ENCODE data around the gene DPYSL5. TPM values are rescaled to one million over a fixed set of nuclear protein-coding genes. Genes with fewer than 3 reads are reported as not detected.

The DPYSL5 gene
- total and polyA plus RNA-seq, 2 of the 8 experiments (the other 6 are each of a cell fraction or from before 2014, with no cell fraction given) = 11.9 to 16.4 TPM

DNA sequence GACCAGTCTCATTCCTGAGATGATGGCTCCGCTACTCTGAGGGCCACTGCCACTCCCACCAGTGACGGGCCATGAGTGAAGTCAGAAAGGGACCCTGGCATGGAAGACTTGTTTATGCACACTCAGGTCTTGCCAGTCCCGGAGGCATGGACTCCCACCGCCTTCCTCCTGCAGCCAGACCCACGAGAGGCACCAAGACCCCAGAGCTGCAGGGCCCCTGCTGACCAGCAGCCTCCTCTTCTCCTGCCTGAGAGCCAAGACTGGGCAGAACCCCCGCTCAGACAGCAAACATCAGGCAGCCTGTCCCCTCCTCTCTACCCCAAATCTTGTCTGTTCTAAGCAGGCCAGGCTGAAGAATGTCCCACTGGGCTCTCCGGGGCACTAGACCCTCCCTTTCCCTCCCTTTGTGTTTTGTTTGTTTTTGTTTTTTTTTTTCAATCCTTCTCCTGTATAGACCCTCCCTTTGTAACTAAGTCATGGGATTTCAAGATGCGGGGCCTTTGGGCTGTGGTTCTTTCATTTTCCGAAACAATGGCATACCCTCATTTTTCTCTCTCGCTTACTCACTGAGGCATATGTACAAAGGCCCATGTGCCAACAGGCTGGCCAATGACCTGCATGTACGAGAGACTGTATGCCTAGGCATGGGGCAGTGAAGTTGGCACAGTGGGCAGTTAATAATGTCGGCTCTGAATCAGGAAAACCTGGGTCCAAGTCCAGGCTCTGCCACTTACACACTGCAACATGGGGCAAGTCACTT is 98.2 kb downstream of the DPYSL5 start:
- no peak overlapping the region for H2AK5ac ChIP-seq (ENCODE audit: low read depth, low read length)
- peaks cover 2% of the 10 kb centered on the region in 2 experiments for H4K20me1 ChIP-seq (replicated peaks in 1 of 2; ENCODE audit: control insufficient read depth in 1 of 2, insufficient read depth in 2 of 2, low read length in 2 of 2)
- H3K23ac ChIP-seq (ENCODE audit: insufficient read length) = no peak overlapping the region
- 0 out of 2 replicates have a peak overlapping the region, but pooled peaks have one; percentile 9 for H2BK12ac ChIP-seq (ENCODE audit: low read depth, low read length)
- CTCF ChIA-PET (ENCODE audit: partially characterized antibody) = interaction anchor here (4.0 to 9.7 kb wide), 4 partner anchors 10 to 98 kb away, joined by 31 to 235 read pairs (median 48); partner anchors contain the start of gene DPYSL5
- no peak overlapping the region for H2BK15ac ChIP-seq (ENCODE audit: low read length)
- no peaks in the 10 kb centered on the region; a peak in 2 of 8 replicates for H3K36me3 ChIP-seq (ENCODE audit: control insufficient read depth in 2 of 4, insufficient read depth in 4 of 4, low read length in 3 of 4)
- H3K4me3 ChIP-seq (ENCODE audit: extremely low read depth in 1 of 4, insufficient read depth in 2 of 4, low read depth in 3 of 4, low read length in 4 of 4) = no peak overlapping the region
- no peak for DNase-seq (ENCODE audit: low read depth in 1 of 2, low spot score in 2 of 2)
- no peak overlapping the region for H3K9ac ChIP-seq (replicated peaks in 1 of 4; ENCODE audit: extremely low read depth in 1 of 4, low read depth in 3 of 4, low read length in 3 of 4)
- H3K79me1 ChIP-seq (ENCODE audit: low read depth, low read length) = no peaks in the 10 kb centered on the region
- H3K18ac ChIP-seq (ENCODE audit: extremely low read depth, low read length) = no peak overlapping the region
- H2BK120ac ChIP-seq (replicated peaks; ENCODE audit: low read depth, low read length) = no peak overlapping the region
- POLR2A ChIA-PET (ENCODE audit: partially characterized antibody) = no interaction called here
- no peak overlapping the region for H3K56ac ChIP-seq (replicated peaks; ENCODE audit: insufficient read length, low read depth, low read length)
- H3K27ac ChIP-seq (ENCODE audit: low read depth, low read length) = no peak overlapping the region
- 82% methylated on average over 12 of the region's 12 CpGs; no CpG with 5 or more reads in 1 of the 2 experiments for WGBS, 2 experiments (ENCODE audit: extremely low coverage in 1 of 2, insufficient coverage in 1 of 2, insufficient read length in 1 of 2, insufficient replicate concordance in 2 of 2, low coverage in 1 of 2, low lambda C conversion rate in 2 of 2, missing lambda C conversion rate in 1 of 2)
- no peaks in the 10 kb centered on the region for H3K79me2 ChIP-seq (ENCODE audit: control insufficient read depth in 1 of 2, insufficient read depth in 2 of 2, low read length in 2 of 2)
- H3K23me2 ChIP-seq (ENCODE audit: low read depth, low read length) = peaks cover 5% of the 10 kb centered on the region
- H3K4me1 ChIP-seq (replicated peaks in 1 of 4; ENCODE audit: control insufficient read depth in 3 of 4, insufficient read depth in 4 of 4, low read length in 3 of 4) = peaks cover 2 to 18% (median 6%) of the 10 kb centered on the region in 4 experiments
- H4K5ac ChIP-seq (ENCODE audit: insufficient read length, low read depth, low read length) = no peak overlapping the region
- FAIRE-seq = no peak
- H3K4ac ChIP-seq (replicated peaks; ENCODE audit: insufficient read length, low read depth, low read length) = no peak overlapping the region
- no peak overlapping the region for H2AFZ ChIP-seq (ENCODE audit: low read length)
- H4K8ac ChIP-seq (ENCODE audit: extremely low read depth, insufficient read depth, low read length) = no peak overlapping the region
- no peak overlapping the region for H3K14ac ChIP-seq (ENCODE audit: insufficient read length)
- H3K9me3 ChIP-seq (ENCODE audit: insufficient read depth in 2 of 2, low read depth in 1 of 2, low read length in 1 of 2) = no peaks in the 10 kb centered on the region
- H2BK20ac ChIP-seq (ENCODE audit: low read length) = no peak overlapping the region; the same call in 1 of the 2 replicates
- H2BK5ac ChIP-seq (ENCODE audit: low read depth, low read length) = no peak overlapping the region
- H4K91ac ChIP-seq (replicated peaks; ENCODE audit: insufficient read length, low read length) = no peak overlapping the region
- H3K27me3 ChIP-seq (replicated peaks in 1 of 4; ENCODE audit: control insufficient read depth in 3 of 4, extremely low read depth in 1 of 4, insufficient read depth in 3 of 4, low read length in 3 of 4) = peaks cover 0 to 3% (median 0%) of the 10 kb centered on the region in 4 experiments; a peak in 1 of 7 replicates
- no peak overlapping the region for H3K4me2 ChIP-seq (ENCODE audit: insufficient read depth in 1 of 2, low read depth in 2 of 2, low read length in 2 of 2)
- TF ChIP-seq KDM1A (IDR thresholded peaks at IDR 0.05; ENCODE audit: borderline replicate concordance, low read length) (no peak), YY1 (IDR thresholded peaks at IDR 0.05; ENCODE audit: low read depth, low read length) (no peak), KDM5A (IDR thresholded peaks at IDR 0.05; ENCODE audit: low read length) (no peak), CHD1 (IDR thresholded peaks at IDR 0.05; ENCODE audit: low read depth, low read length) (no peak), NANOG (IDR thresholded peaks at IDR 0.05; ENCODE audit: insufficient read depth, low read depth, low read length, poor library complexity, severe bottlenecking) (no peak), BACH1 (IDR thresholded peaks at IDR 0.05; ENCODE audit: low read length) (no peak), SIN3A (conservative IDR thresholded peaks at IDR 0.05 in 1 of 2, IDR thresholded peaks at IDR 0.05 in 1 of 2; ENCODE audit: low read depth in 1 of 2, low read length in 2 of 2) (no peak), HDAC2 (IDR thresholded peaks at IDR 0.05; ENCODE audit: borderline replicate concordance in 1 of 2, low read depth in 2 of 2, low read length in 2 of 2) (no peak), MAFK (IDR thresholded peaks at IDR 0.05; ENCODE audit: low read depth, low read length) (no peak)
- TF ChIP-seq, protein P1, sequence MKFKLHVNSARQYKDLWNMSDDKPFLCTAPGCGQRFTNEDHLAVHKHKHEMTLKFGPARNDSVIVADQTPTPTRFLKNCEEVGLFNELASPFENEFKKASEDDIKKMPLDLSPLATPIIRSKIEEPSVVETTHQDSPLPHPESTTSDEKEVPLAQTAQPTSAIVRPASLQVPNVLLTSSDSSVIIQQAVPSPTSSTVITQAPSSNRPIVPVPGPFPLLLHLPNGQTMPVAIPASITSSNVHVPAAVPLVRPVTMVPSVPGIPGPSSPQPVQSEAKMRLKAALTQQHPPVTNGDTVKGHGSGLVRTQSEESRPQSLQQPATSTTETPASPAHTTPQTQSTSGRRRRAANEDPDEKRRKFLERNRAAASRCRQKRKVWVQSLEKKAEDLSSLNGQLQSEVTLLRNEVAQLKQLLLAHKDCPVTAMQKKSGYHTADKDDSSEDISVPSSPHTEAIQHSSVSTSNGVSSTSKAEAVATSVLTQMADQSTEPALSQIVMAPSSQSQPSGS (IDR thresholded peaks at IDR 0.05; ENCODE audit: low read length) = no peak
